ENCODE results near the gene PLEKHA1.
A peak's percentile ranks its signal among the peaks of the same experiment; 100 is the strongest.

DNA sequence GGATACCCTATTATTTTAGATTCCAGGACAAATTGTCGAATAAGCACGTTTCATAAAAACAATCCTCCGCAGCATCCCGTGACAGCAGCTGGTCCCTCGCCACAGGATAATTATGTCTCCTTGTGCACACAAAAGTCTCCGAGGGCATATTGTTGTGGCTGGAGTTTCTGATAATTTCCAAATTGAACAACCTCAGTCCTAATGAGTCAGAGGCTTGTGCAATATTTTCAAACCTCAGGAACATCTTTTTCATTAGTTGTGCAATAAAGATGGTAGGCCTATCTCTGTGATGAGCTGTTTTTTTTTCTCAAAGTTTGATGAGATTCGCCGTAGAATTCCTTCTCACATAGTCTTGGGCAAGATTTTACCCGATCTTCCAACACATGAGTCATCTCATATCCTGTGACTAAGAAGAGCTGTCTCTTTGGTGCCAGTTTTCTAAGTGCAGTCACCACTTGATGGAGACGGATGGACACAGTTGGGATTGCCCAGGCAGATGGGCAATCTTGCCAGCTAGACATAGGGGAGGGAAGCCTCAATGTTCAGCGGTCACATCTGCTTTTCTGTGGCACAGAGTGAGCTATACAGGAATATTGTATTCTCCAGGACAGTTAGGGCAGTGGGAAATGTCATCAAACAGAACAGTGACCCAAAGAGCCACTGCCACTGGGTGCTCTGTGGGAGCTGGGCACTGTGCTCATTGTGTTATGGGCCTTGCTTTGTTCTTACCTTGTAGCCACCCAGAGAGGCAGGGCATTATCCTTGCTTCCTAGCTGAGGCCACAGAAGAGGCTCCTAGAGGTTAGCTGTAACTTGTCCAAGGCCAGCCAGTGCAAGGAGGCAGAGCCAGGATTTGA lies 94.6 kb downstream of the PLEKHA1 start:
- TF ChIP-seq, protein P1, sequence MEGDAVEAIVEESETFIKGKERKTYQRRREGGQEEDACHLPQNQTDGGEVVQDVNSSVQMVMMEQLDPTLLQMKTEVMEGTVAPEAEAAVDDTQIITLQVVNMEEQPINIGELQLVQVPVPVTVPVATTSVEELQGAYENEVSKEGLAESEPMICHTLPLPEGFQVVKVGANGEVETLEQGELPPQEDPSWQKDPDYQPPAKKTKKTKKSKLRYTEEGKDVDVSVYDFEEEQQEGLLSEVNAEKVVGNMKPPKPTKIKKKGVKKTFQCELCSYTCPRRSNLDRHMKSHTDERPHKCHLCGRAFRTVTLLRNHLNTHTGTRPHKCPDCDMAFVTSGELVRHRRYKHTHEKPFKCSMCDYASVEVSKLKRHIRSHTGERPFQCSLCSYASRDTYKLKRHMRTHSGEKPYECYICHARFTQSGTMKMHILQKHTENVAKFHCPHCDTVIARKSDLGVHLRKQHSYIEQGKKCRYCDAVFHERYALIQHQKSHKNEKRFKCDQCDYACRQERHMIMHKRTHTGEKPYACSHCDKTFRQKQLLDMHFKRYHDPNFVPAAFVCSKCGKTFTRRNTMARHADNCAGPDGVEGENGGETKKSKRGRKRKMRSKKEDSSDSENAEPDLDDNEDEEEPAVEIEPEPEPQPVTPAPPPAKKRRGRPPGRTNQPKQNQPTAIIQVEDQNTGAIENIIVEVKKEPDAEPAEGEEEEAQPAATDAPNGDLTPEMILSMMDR (conservative IDR thresholded peaks at IDR 0.05 in 1 of 2, IDR thresholded peaks at IDR 0.05 in 1 of 2; ENCODE audit: extremely low read depth in 1 of 2, insufficient read depth in 1 of 2, low read depth in 1 of 2, low read length in 2 of 2), result peak in 1 of 2 donors; percentile 29
- no peak for TF ChIP-seq EZH2 (IDR thresholded peaks at IDR 0.05; ENCODE audit: borderline replicate concordance, low read length)
